OCI-LY7 (cell line): Measurements from ENCODE around the gene AP1S1. TPM values are rescaled to one million over a fixed set of nuclear protein-coding genes. Genes with fewer than 3 reads are reported as not detected.
"Not testable (repeated sequence)": the region's sequence is repeated elsewhere in the genome, so short reads cannot be mapped to it uniquely, and the experiment has no call there.

Source experiments
- BruUV-seq: library from RNA; stranded (reverse); fragments of 400-500 nt; replicated peaks from 2 replicates; lab custom pipeline; 2021; lab: Mats Ljungman, UMichigan
- CTCF ChIA-PET: fragments of 300-600 bp; sonication (Branson Sonifier 250); formaldehyde crosslinking; loops from one replicate; lab custom pipeline; 2022; ENCODE audit warnings: antibody characterized with exemption; ENCODE audit not compliant: unreplicated experiment; lab: Charles Lee
- POLR2A ChIA-PET: fragments of 300-600 bp; sonication (Branson Sonifier 250); formaldehyde crosslinking; loops from one replicate; lab custom pipeline; 2022; ENCODE audit warnings: antibody characterized with exemption; lab: Charles Lee
- DNase-seq: peaks from one replicate; pipeline ENCODE4 v3.0.0-alpha.2; 2015; ENCODE audit warnings: low spot score
- H2AFZ ChIP-seq: fragments of 200-600 bp; sonication (generic), shearing (Covaris generic); 2 replicates; pipeline ENCODE4 v1.6.1; 2014; ENCODE audit warnings: mild to moderate bottlenecking, antibody characterized with exemption, low read length, moderate library complexity
- H3K27ac ChIP-seq: fragments of 200-600 bp; sonication (generic); 2 replicates; pipeline ENCODE4 v1.5.1; 2014; ENCODE audit warnings: mixed run types, low read depth, mild to moderate bottlenecking, moderate library complexity, low read length, inconsistent platforms; ENCODE audit not compliant: poor library complexity, severe bottlenecking
- H3K36me3 ChIP-seq: fragments of 200-600 bp; sonication (generic); 2 replicates; pipeline ENCODE4 v1.6.1; 2014; ENCODE audit warnings: mild to moderate bottlenecking, antibody characterized with exemption, low read length, moderate library complexity, mixed read lengths; ENCODE audit not compliant: insufficient read depth
- H3K4me1 ChIP-seq: fragments of 200-600 bp; sonication (generic); 2 replicates; pipeline ENCODE4 v1.5.1; 2014; ENCODE audit warnings: mild to moderate bottlenecking, low read length; ENCODE audit not compliant: insufficient read depth, poor library complexity, severe bottlenecking
- H3K4me2 ChIP-seq: fragments of 200-600 bp; sonication (generic); 2 replicates; pipeline ENCODE4 v1.6.1; 2014; ENCODE audit warnings: mild to moderate bottlenecking, low read length
- H3K4me3 ChIP-seq: fragments of 200-600 bp; sonication (generic); 2 replicates; pipeline ENCODE4 v1.5.1; 2014; ENCODE audit warnings: mild to moderate bottlenecking, low read depth, low read length; ENCODE audit not compliant: poor library complexity, severe bottlenecking
- H3K79me2 ChIP-seq: fragments of 200-600 bp; sonication (generic); 2 replicates; pipeline ENCODE4 v1.6.1; 2016; ENCODE audit warnings: low read depth, mild to moderate bottlenecking, low read length, moderate library complexity, mixed read lengths; ENCODE audit not compliant: insufficient read depth
- H3K9me2 ChIP-seq: fragments of 200-600 bp; sonication (generic); 2 replicates; pipeline ENCODE4 v1.6.1; 2016; ENCODE audit warnings: mild to moderate bottlenecking, low read length, mixed read lengths; ENCODE audit not compliant: insufficient read depth
- H3K9me3 ChIP-seq: fragments of 200-600 bp; sonication (generic); 2 replicates; pipeline ENCODE4 v1.6.1; 2014; ENCODE audit warnings: mild to moderate bottlenecking, mixed run types, low read length, mixed read lengths
- H4K20me1 ChIP-seq: fragments of 200-600 bp; sonication (generic); 2 replicates; pipeline ENCODE4 v1.6.1; 2014; ENCODE audit warnings: mild to moderate bottlenecking, antibody characterized with exemption, low read length, moderate library complexity, mixed read lengths; ENCODE audit not compliant: insufficient read depth
- CTCF ChIP-seq: fragments of 200-600 bp; sonication (generic); conservative IDR thresholded peaks from 2 replicates; pipeline ENCODE4 v1.5.1; 2014; ENCODE audit warnings: mild to moderate bottlenecking, antibody characterized with exemption, low read length, moderate library complexity, mixed read lengths
- EZH2phosphoT487 ChIP-seq: fragments of 200-600 bp; sonication (generic); IDR thresholded peaks from 2 replicates; pipeline ENCODE4 v1.6.1; 2018; ENCODE audit warnings: low read depth, borderline replicate concordance, mild to moderate bottlenecking, mixed run types, antibody characterized with exemption, low read length, moderate library complexity, mixed read lengths
- intact Hi-C: fragments of 100-400 bp; cut with micrococcal nuclease; formaldehyde crosslinking; loops from one replicate; pipeline ENCODE4 v1.10.0; 2022; ENCODE audit not compliant: unreplicated experiment
- total RNA-seq, 2 experiments: library from RNA; depleted of rRNA in 1 of 2; stranded (reverse); fragments of >200 nt in 1 of 2; shearing (Covaris generic) in 1 of 2; gene quantifications; 2 replicates each; pipeline ENCODE4 v1.2.3, GENCODE V29; 2014 to 2022

Gene AP1S1
- total RNA-seq, 2 experiments from 2014 or later = 57.9 to 67.3 TPM

- DNase-seq = no peak
- POLR2A ChIA-PET = interaction anchor here (0.7 kb wide), 1 partner anchor 1176 kb away, joined by 4 read pairs; no protein-coding TSS in a partner anchor
- CTCF ChIA-PET = no interaction called here
- no TSS peak for BruUV-seq
- no peaks in the 10 kb centered on the region for H3K9me3 ChIP-seq
- no peaks in the 10 kb centered on the region for H3K4me1 ChIP-seq
- H4K20me1 ChIP-seq = no peaks in the 10 kb centered on the region
- no peaks in the 10 kb centered on the region for H3K36me3 ChIP-seq
- H3K4me2 ChIP-seq = no peak overlapping the region
- TF ChIP-seq EZH2phosphoT487 (no peak), CTCF (no peak)
- intact Hi-C loops = no loop called here
- H3K4me3 ChIP-seq = no peak overlapping the region
- H3K79me2 ChIP-seq = no peaks in the 10 kb centered on the region
- H2AFZ ChIP-seq = no peak overlapping the region
- no peak overlapping the region for H3K27ac ChIP-seq
- H3K9me2 ChIP-seq = no peaks in the 10 kb centered on the region
Measured at GRCh38 chr7:101120315-101120714, 34.0 kb upstream of the AP1S1 start.

DNA sequence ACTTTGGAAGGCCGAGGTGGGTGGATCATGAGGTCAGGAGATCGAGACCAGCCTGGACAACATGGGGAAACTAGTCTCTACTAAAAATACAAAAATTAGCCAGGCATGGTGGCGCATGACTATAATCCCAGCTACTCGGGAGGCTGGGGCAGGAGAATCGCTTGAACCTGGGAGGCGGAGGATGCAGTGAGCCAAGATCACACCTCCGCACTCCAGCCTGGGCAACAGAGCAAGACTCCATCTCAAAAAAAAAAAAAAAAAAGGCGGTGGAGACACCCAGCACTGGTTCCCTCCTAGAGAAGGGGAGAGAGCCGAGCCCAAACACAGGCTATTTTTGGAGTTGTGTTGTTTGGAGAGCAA lies 32.7 kb upstream of the AP1S1 start:
- H3K4me3 ChIP-seq, POLR2A ChIA-PET, intact Hi-C loops, H3K9me2 ChIP-seq, CTCF ChIA-PET, H3K36me3 ChIP-seq, H3K79me2 ChIP-seq, H3K9me3 ChIP-seq, H3K4me1 ChIP-seq, BruUV-seq, H3K4me2 ChIP-seq, H4K20me1 ChIP-seq, H3K27ac ChIP-seq, H2AFZ ChIP-seq, DNase-seq: not testable (repeated sequence)

DNA sequence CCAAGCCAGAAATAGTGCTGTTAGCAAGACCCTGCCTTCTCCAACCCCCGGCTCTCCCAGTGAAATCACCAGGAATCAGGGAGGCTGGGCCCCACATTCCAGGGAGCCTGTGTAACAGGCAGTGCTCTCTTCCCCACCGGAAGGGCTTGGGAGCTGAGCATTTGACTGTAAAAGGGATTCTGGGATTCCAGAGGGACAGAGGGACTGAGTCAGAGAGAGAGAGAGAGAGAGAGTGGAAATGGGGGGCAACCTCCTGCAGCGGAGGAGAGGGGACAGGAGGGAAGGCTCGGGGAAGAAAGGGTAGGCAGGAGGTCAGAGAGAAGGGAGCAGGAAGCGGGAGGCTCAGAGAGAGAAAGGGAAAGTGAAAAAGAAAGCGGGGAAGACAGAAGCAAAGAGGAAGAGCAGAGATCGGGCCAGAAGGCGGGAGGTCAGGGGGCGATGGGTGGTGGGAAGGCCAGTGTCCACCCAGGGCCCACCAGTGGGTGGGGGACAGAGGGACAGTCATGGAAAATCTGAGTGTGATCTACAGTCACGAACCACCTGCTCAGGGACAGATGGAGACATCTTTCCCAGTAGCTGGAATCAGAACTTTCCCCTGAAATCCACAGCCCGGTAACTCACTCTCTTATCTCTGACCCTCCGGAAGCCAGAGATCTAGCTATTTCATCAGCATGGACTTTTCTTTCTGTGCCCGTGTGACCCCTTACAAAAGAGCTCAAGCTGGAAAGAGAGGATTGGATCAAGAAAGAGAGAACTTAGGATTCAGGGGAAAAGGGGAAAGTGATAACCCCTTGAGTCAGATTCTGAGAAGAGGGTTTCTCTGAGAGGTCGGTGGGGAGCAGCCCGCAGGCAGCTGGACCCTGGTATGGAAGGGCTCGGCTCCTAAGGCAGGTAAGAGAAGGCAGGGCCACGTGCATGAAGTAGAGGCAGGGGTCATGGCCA lies 32.0 kb upstream of the AP1S1 start:
- Histone ChIP-seq H3K9me2 (no peaks in the 10 kb centered on the region), H3K4me3 (no peak overlapping the region), H3K79me2 (no peaks in the 10 kb centered on the region), H4K20me1 (no peaks in the 10 kb centered on the region), H3K9me3 (no peaks in the 10 kb centered on the region), H3K36me3 (no peaks in the 10 kb centered on the region), H3K4me2 (no peak overlapping the region), H3K4me1 (peaks cover 14% of the 10 kb centered on the region), H3K27ac (no peak overlapping the region), H2AFZ (no peak overlapping the region)
- no peak for DNase-seq
- ChIA-PET CTCF (interaction anchor here (1.0 kb wide), 1 partner anchor 22 kb away, joined by 4 read pairs; no protein-coding TSS in a partner anchor), POLR2A (interaction anchor here (1.1 kb wide), 1 partner anchor 11 kb away, joined by 3 read pairs; no protein-coding TSS in a partner anchor)
- TF ChIP-seq CTCF = no peak
- TF ChIP-seq EZH2phosphoT487 = no peak
- intact Hi-C loops = no loop called here
- BruUV-seq = no TSS peak
